AG04450 (cell line): ENCODE measurements around the gene FBXO31. TPM values are rescaled to one million over a fixed set of nuclear protein-coding genes. Genes with fewer than 3 reads are reported as not detected.
"Not testable (repeated sequence)": the region's sequence is repeated elsewhere in the genome, so short reads cannot be mapped to it uniquely, and the experiment has no call there.

ENCODE experiments used
- CTCF ChIA-PET: fragments of 300-600, 350-600 bp; formaldehyde crosslinking; extraction: SDS; loops from one replicate; lab custom pipeline; 2022; ENCODE audit warnings: antibody characterized with exemption, inconsistent platforms; lab: Charles Lee
- POLR2A ChIA-PET: fragments of 350-600 bp; formaldehyde crosslinking; extraction: SDS; loops from one replicate; lab custom pipeline; 2021; ENCODE audit warnings: antibody characterized with exemption, inconsistent platforms; lab: Yijun Ruan, JAX
- DNase-seq: peaks from one replicate; pipeline ENCODE4 v3.0.0-alpha.2; 2011; ENCODE audit warnings: low read depth, low spot score
- H3K27ac ChIP-seq: one replicate; pipeline ENCODE4 v1.5.1; 2012; ENCODE audit warnings: low read depth, low read length, control low read depth
- H3K27me3 ChIP-seq: one replicate; pipeline ENCODE4 v1.6.0; 2012; ENCODE audit warnings: low read length; ENCODE audit not compliant: control insufficient read depth, insufficient read depth
- H3K4me3 ChIP-seq: 2 replicates; pipeline ENCODE4 v1.5.1; 2011; ENCODE audit warnings: mild to moderate bottlenecking, low read depth, low read length, control low read depth
- H3K9me3 ChIP-seq: 2 replicates; pipeline ENCODE4 v1.5.1; 2012; ENCODE audit warnings: low read length; ENCODE audit not compliant: control insufficient read depth, insufficient read depth
- CTCF ChIP-seq: IDR thresholded peaks from 2 replicates; pipeline ENCODE4 v1.5.1; 2011; ENCODE audit warnings: low read depth, low read length, control low read depth, inconsistent platforms
- polyA plus RNA-seq: library from polyadenylated mRNA; depleted of rRNA; stranded (reverse); fragments of >200 nt; gene quantifications from 2 replicates; pipeline ENCODE4 v1.2.3, GENCODE V29; 2011

Gene FBXO31
- polyA plus RNA-seq, 1 experiment: 16.3 TPM

DNA sequence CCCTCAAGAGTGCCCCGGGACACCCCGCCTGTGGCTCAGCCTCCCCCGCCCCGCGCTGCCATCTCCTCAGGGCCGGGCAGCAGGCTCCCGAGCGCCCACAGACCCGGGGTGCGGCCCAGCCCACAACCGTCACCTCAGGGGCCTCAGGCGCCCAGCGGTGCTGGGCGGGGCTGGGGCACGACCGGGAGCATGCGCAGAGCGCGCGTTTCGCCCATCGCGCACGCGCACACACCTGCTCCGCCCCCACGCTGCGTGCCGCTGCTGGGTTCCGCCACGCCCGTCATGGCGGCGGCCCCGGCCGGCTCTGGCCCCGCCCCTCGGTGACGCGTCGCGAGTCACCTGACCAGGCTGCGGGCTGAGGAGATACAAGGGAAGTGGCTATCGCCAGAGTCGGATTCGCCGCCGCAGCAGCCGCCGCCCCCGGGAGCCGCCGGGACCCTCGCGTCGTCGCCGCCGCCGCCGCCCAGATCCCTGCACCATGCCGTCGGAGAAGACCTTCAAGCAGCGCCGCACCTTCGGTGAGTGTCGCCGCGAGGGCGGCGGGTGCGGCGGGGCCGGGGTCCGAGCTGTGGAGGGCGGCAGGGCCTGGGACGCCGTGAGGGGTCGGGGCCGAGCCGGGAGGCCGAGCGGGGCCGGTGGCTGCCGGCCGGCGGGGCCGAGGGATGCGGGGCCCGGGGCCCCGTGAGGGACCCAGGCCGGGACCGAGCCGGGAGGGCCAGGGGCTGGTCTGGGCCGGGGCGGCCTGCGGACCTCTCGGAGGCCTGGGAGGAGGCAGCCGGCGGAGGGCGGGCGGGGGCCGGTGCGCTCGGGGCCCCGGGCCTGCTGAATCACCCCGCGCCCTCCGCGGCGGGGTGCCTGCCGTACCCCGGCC is 8.6 kb upstream of the FBXO31 start, which contains the start of gene MAP1LC3B:
Gene MAP1LC3B, plus strand, starts transcription at position 387 of the 871 bp plus-strand sequence. Its CDS starts 92 bp downstream, at position 479.
- no peaks in the 10 kb centered on the region for H3K9me3 ChIP-seq
- TF ChIP-seq CTCF: no peak
- peak; percentile 87 for DNase-seq
- CTCF ChIA-PET: interaction anchor here (0.6 kb wide), 2 partner anchors 255 to 479 kb away, joined by 3 to 5 read pairs; no protein-coding TSS in a partner anchor
- H3K4me3 ChIP-seq: peak within 1 kb of the TSS; percentile 70
- H3K27ac ChIP-seq: peak within 1 kb of the TSS; percentile 71
- POLR2A ChIA-PET: no interaction called here
- no peaks in the 10 kb centered on the region for H3K27me3 ChIP-seq

- H3K27ac ChIP-seq: peak overlapping the region; percentile 71
- ChIA-PET CTCF (no interaction called here), POLR2A (no interaction called here)
- DNase-seq: no peak
- no peaks in the 10 kb centered on the region for H3K9me3 ChIP-seq
- TF ChIP-seq CTCF: no peak
- H3K27me3 ChIP-seq: no peaks in the 10 kb centered on the region
- H3K4me3 ChIP-seq: peak overlapping the region; percentile 67
Measured at GRCh38 chr16:87391324-87391949, 7.9 kb upstream of the FBXO31 start.

- Histone ChIP-seq H3K4me3 (no peak overlapping the region), H3K27ac (no peak overlapping the region), H3K9me3 (no peaks in the 10 kb centered on the region), H3K27me3 (no peaks in the 10 kb centered on the region)
- ChIA-PET CTCF (no interaction called here), POLR2A (no interaction called here)
- no peak for DNase-seq
- TF ChIP-seq CTCF: no peak
Measured at GRCh38 chr16:87390641-87391323, 7.2 kb upstream of the FBXO31 start.

DNA sequence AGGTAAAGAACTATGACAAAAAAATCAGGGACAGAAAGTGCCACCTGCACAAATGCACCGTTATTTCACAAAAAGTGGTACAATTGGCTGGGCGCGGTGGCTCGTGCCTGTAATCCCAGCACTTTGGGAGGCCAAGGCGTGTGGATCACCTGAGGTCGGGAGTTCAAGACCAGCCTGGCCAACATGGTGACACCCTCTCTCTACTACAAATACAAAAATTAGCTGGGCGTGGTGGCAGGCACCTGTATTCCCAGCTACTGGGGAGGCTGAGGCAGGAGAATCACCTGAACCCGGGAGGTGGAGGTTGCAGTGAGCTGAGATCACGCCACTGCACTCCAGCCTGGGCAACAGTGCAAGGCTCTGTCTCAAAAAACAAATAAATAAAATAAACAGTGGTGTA is 6.3 kb upstream of the FBXO31 start:
- H3K9me3 ChIP-seq, POLR2A ChIA-PET, DNase-seq, H3K4me3 ChIP-seq, H3K27ac ChIP-seq, CTCF ChIA-PET, H3K27me3 ChIP-seq: not testable (repeated sequence)

- ChIA-PET CTCF (interaction anchor here (0.8 to 1.7 kb wide), 2 partner anchors 162 to 247 kb away, joined by 4 to 6 read pairs; no protein-coding TSS in a partner anchor), POLR2A (interaction anchor here (2.2 kb wide), 1 partner anchor 72 kb away, joined by 10 read pairs; the partner anchor contains the start of gene C16orf95)
- no peaks in the 10 kb centered on the region for H3K9me3 ChIP-seq
- no peak for TF ChIP-seq CTCF
- H3K27me3 ChIP-seq: no peaks in the 10 kb centered on the region
- H3K27ac ChIP-seq: no peak overlapping the region
- no peak overlapping the region for H3K4me3 ChIP-seq
- DNase-seq: no peak
Measured at GRCh38 chr16:87389245-87389644, 5.7 kb upstream of the FBXO31 start.
